Caco-2 (cell line): ENCODE results near the gene RNU6-9. TPM values are rescaled to one million over a fixed set of nuclear protein-coding genes. Genes with fewer than 3 reads are reported as not detected.

ENCODE experiments used
- Bru-seq: library from RNA; stranded (reverse); fragments of 400-500 nt; gene quantifications from one replicate; lab custom pipeline; 2021; lab: Mats Ljungman, UMichigan
- BruChase-seq, 2 experiments: library from RNA; stranded (reverse); fragments of 400-500 nt; gene quantifications; one replicate each; lab custom pipeline; 2021; lab: Mats Ljungman, UMichigan
- BruUV-seq: library from RNA; stranded (reverse); fragments of 400-500 nt; replicated peaks from 2 replicates; lab custom pipeline; 2021; lab: Mats Ljungman, UMichigan
- CTCF ChIA-PET: fragments of 300-600 bp; sonication (Branson Sonifier 250); formaldehyde crosslinking; loops from one replicate; lab custom pipeline; 2022; ENCODE audit warnings: antibody characterized with exemption; lab: Charles Lee
- POLR2A ChIA-PET: fragments of 300-600 bp; sonication (Branson Sonifier 250); formaldehyde crosslinking; loops from one replicate; lab custom pipeline; 2022; ENCODE audit warnings: antibody characterized with exemption; lab: Charles Lee
- DNase-seq, 2 experiments: peaks; one replicate each; pipeline versions ENCODE4 v3.0.0 to v3.0.0-alpha.2; 2020 to 2022
- H3K27me3 ChIP-seq: replicated peaks from 2 replicates; pipeline ENCODE4 v1.6.0; 2011; ENCODE audit warnings: low read length; ENCODE audit not compliant: control insufficient read depth, insufficient read depth
- H3K36me3 ChIP-seq: 2 replicates; pipeline ENCODE4 v1.5.1; 2011; ENCODE audit warnings: low read length; ENCODE audit not compliant: control insufficient read depth, insufficient read depth
- H3K4me1 ChIP-seq: fragments of 250-450 bp; sonication (Bioruptor Pico); 2 replicates; pipeline ENCODE4 v1.5.1; 2020; ENCODE audit warnings: mild to moderate bottlenecking
- H3K4me3 ChIP-seq: 2 replicates; pipeline ENCODE4 v1.5.1; 2011; ENCODE audit warnings: low read depth, mild to moderate bottlenecking, control low read depth, low read length
- H3K9me3 ChIP-seq: fragments of 250-450 bp; sonication (Bioruptor Pico); 2 replicates; pipeline ENCODE4 v1.5.1; 2020; ENCODE audit warnings: mild to moderate bottlenecking, moderate library complexity
- H3K27ac Mint-ChIP-seq: one replicate; pipeline ENCODE4 v1.8.0; 2022; ENCODE audit warnings: mixed read lengths; ENCODE audit not compliant: unreplicated experiment
- H3K27me3 Mint-ChIP-seq: one replicate; pipeline ENCODE4 v1.8.0; 2022; ENCODE audit warnings: mixed read lengths; ENCODE audit not compliant: insufficient read depth, unreplicated experiment
- H3K36me3 Mint-ChIP-seq: one replicate; pipeline ENCODE4 v1.8.0; 2022; ENCODE audit warnings: mild to moderate bottlenecking, mixed read lengths; ENCODE audit not compliant: insufficient read depth, unreplicated experiment
- H3K4me1 Mint-ChIP-seq: one replicate; pipeline ENCODE4 v1.8.0; 2022; ENCODE audit warnings: low read depth, mixed read lengths; ENCODE audit not compliant: unreplicated experiment
- H3K4me3 Mint-ChIP-seq: one replicate; pipeline ENCODE4 v1.8.0; 2022; ENCODE audit warnings: mild to moderate bottlenecking, moderate library complexity, mixed read lengths; ENCODE audit not compliant: unreplicated experiment
- H3K9me3 Mint-ChIP-seq: one replicate; pipeline ENCODE4 v1.8.0; 2022; ENCODE audit warnings: mixed read lengths; ENCODE audit not compliant: unreplicated experiment
- intact Hi-C: fragments of 100-400 bp; cut with micrococcal nuclease; formaldehyde crosslinking; loops from one replicate; pipeline ENCODE4 v1.10.0; 2022; ENCODE audit not compliant: unreplicated experiment
- long read RNA-seq: library from polyadenylated mRNA; stranded (forward); transcript quantifications from one replicate; pipeline ENCODE4 v2.0.0, GENCODE V29; 2022
- total RNA-seq: library from RNA; stranded (reverse); gene quantifications from 2 replicates; pipeline ENCODE4 v1.2.3, GENCODE V29; 2022
- TF ChIP-seq, protein P1 (sequence below), 2 experiments: fragments of 200-600 bp in 1 of 2; IDR thresholded peaks; 1 replicate in 1 of 2; 2 replicates in 1 of 2; pipeline versions ENCODE4 v1.5.1 to v1.8.0; 2011 to 2022; ENCODE audit warnings: antibody characterized with exemption in 1 of 2, control low read depth in 1 of 2, inconsistent platforms in 1 of 2, low read depth in 1 of 2, low read length in 1 of 2, mild to moderate bottlenecking in 1 of 2, moderate library complexity in 1 of 2; ENCODE audit not compliant: insufficient read depth in 1 of 2, severe bottlenecking in 1 of 2, unreplicated experiment in 1 of 2

Gene RNU6-9
- not detected in 2 replicates for total RNA-seq
- Bru-seq, nascent RNA: not detected
- percentile 43 among the genes with signal in this experiment for BruChase-seq, experiment 1, labeled RNA remaining after a 2-hour chase
- percentile 48 among the genes with signal in this experiment for BruChase-seq, experiment 2, labeled RNA remaining after a 6-hour chase
- long read RNA-seq, partial matches to known transcripts: 0 of 3 reads
- long read RNA-seq, other reads (novel, unspliced or antisense): 0 of 3 reads

GRCh38 chr19:892894-893689, at the start of gene RNU6-9, which contains the start of gene MED16:
TSS of gene RNU6-9 (plus strand) at chr19:893484.
TSS of gene MED16 (minus strand) at chr19:893187. CDS start at chr19:891131, 2,056 bp downstream.
- H3K36me3 ChIP-seq: peaks cover 2% of the 10 kb centered on the region
- no peaks in the 10 kb centered on the region for H3K27me3 ChIP-seq
- peak within 1 kb of the TSS; percentile 85 for H3K4me3 Mint-ChIP-seq
- H3K27ac Mint-ChIP-seq: peak within 1 kb of the TSS; percentile 99
- CTCF ChIA-PET: interaction anchor here (0.6 kb wide), 1 partner anchor 338 kb away, joined by 9 read pairs; no protein-coding TSS in a partner anchor
- peaks cover 42% of the 10 kb centered on the region for H3K36me3 Mint-ChIP-seq
- no peaks in the 10 kb centered on the region for H3K27me3 Mint-ChIP-seq
- intact Hi-C loops: no loop called here
- H3K9me3 ChIP-seq: no peaks in the 10 kb centered on the region
- POLR2A ChIA-PET: no interaction called here
- no peaks in the 10 kb centered on the region for H3K4me1 ChIP-seq
- TF ChIP-seq, protein P1, sequence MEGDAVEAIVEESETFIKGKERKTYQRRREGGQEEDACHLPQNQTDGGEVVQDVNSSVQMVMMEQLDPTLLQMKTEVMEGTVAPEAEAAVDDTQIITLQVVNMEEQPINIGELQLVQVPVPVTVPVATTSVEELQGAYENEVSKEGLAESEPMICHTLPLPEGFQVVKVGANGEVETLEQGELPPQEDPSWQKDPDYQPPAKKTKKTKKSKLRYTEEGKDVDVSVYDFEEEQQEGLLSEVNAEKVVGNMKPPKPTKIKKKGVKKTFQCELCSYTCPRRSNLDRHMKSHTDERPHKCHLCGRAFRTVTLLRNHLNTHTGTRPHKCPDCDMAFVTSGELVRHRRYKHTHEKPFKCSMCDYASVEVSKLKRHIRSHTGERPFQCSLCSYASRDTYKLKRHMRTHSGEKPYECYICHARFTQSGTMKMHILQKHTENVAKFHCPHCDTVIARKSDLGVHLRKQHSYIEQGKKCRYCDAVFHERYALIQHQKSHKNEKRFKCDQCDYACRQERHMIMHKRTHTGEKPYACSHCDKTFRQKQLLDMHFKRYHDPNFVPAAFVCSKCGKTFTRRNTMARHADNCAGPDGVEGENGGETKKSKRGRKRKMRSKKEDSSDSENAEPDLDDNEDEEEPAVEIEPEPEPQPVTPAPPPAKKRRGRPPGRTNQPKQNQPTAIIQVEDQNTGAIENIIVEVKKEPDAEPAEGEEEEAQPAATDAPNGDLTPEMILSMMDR (IDR thresholded peaks at IDR 0.05; ENCODE audit: insufficient read depth in 1 of 2, low read depth in 1 of 2, low read length in 1 of 2, severe bottlenecking in 1 of 2, unreplicated experiment in 1 of 2): no peak
- TSS peak; percentile 90 for BruUV-seq
- peak within 1 kb of the TSS; percentile 84 for H3K4me3 ChIP-seq
- no peaks in the 10 kb centered on the region for H3K4me1 Mint-ChIP-seq
- peak; percentile 91 to 92 for DNase-seq
- H3K9me3 Mint-ChIP-seq: no peaks in the 10 kb centered on the region

GRCh38 chr19:843836-844545, 49.3 kb upstream of the RNU6-9 start:
- Mint-ChIP-seq H3K9me3 (peaks cover 9% of the 10 kb centered on the region), H3K4me1 (no peaks in the 10 kb centered on the region), H3K36me3 (peaks cover 13% of the 10 kb centered on the region), H3K4me3 (peak overlapping the region; percentile 75), H3K27ac (no peak overlapping the region), H3K27me3 (peaks cover 7% of the 10 kb centered on the region)
- POLR2A ChIA-PET: interaction anchor here (0.6 kb wide), 1 partner anchor 165 kb away, joined by 3 read pairs; no protein-coding TSS in a partner anchor
- TF ChIP-seq, protein P1 (IDR thresholded peaks at IDR 0.05; ENCODE audit: insufficient read depth in 1 of 2, low read depth in 1 of 2, low read length in 1 of 2, severe bottlenecking in 1 of 2, unreplicated experiment in 1 of 2): no peak
- CTCF ChIA-PET: no interaction called here
- Histone ChIP-seq H3K9me3 (no peaks in the 10 kb centered on the region), H3K4me3 (peak overlapping the region; percentile 43), H3K4me1 (no peaks in the 10 kb centered on the region), H3K36me3 (no peaks in the 10 kb centered on the region), H3K27me3 (no peaks in the 10 kb centered on the region)
- no TSS peak for BruUV-seq
- intact Hi-C loops: no loop called here
- no peak for DNase-seq

- ChIA-PET POLR2A (no interaction called here), CTCF (no interaction called here)
- H3K4me3 ChIP-seq: no peak overlapping the region
- intact Hi-C loops: no loop called here
- Mint-ChIP-seq H3K9me3 (peaks cover 9% of the 10 kb centered on the region), H3K27me3 (peaks cover 7% of the 10 kb centered on the region), H3K27ac (no peak overlapping the region), H3K4me1 (no peaks in the 10 kb centered on the region), H3K4me3 (peak overlapping the region; percentile 75), H3K36me3 (peaks cover 13% of the 10 kb centered on the region)
- BruUV-seq: no TSS peak
- no peaks in the 10 kb centered on the region for H3K36me3 ChIP-seq
- no peak for DNase-seq
- H3K27me3 ChIP-seq: no peaks in the 10 kb centered on the region
- TF ChIP-seq, protein P1 (IDR thresholded peaks at IDR 0.05; ENCODE audit: insufficient read depth in 1 of 2, low read depth in 1 of 2, low read length in 1 of 2, severe bottlenecking in 1 of 2, unreplicated experiment in 1 of 2): no peak
- H3K4me1 ChIP-seq: no peaks in the 10 kb centered on the region
- H3K9me3 ChIP-seq: no peaks in the 10 kb centered on the region
Observed at GRCh38 chr19:844546-844971, 48.7 kb upstream of the RNU6-9 start.
